GM23248 (cell line): ENCODE measurements around the gene ARMS2. TPM values are rescaled to one million over a fixed set of nuclear protein-coding genes. Genes with fewer than 3 reads are reported as not detected.
A peak's percentile ranks its signal among the peaks of the same experiment; 100 is the strongest.

ENCODE experiments used
- DNase-seq: peaks from one replicate; pipeline ENCODE4 v3.0.0-alpha.2; 2015
- H2AFZ ChIP-seq: fragments of 200-600 bp; sonication (generic); 2 replicates; pipeline ENCODE4 v1.6.1; 2016; ENCODE audit warnings: antibody characterized with exemption
- H3F3A ChIP-seq: fragments of 200-600 bp; sonication (generic); 2 replicates; pipeline ENCODE4 v1.6.1; 2016; ENCODE audit warnings: mild to moderate bottlenecking, antibody characterized with exemption, mixed run types; ENCODE audit not compliant: insufficient read depth
- H3K27ac ChIP-seq: fragments of 200-600 bp; sonication (generic); 2 replicates; pipeline ENCODE4 v1.5.1; 2016; ENCODE audit warnings: mild to moderate bottlenecking
- H3K27me3 ChIP-seq: fragments of 200-600 bp; sonication (generic); replicated peaks from 2 replicates; pipeline ENCODE4 v1.6.1; 2016; ENCODE audit warnings: mild to moderate bottlenecking; ENCODE audit not compliant: insufficient read depth
- H3K36me3 ChIP-seq: fragments of 200-600 bp; sonication (generic); 2 replicates; pipeline ENCODE4 v1.6.1; 2016; ENCODE audit warnings: low read depth, mild to moderate bottlenecking
- H3K4me1 ChIP-seq: fragments of 200-600 bp; sonication (generic); 2 replicates; pipeline ENCODE4 v1.6.1; 2016; ENCODE audit warnings: mild to moderate bottlenecking; ENCODE audit not compliant: insufficient read depth
- H3K4me2 ChIP-seq: fragments of 200-600 bp; sonication (generic); one replicate; pipeline ENCODE4 v1.6.1; 2016; ENCODE audit warnings: mild to moderate bottlenecking; ENCODE audit not compliant: unreplicated experiment
- H3K4me3 ChIP-seq: fragments of 200-600 bp; sonication (generic); 2 replicates; pipeline ENCODE4 v1.5.1; 2016; ENCODE audit warnings: mild to moderate bottlenecking
- H3K79me2 ChIP-seq: fragments of 200-600 bp; sonication (generic); 2 replicates; pipeline ENCODE4 v1.6.1; 2016; ENCODE audit warnings: mild to moderate bottlenecking; ENCODE audit not compliant: insufficient read depth
- H3K9ac ChIP-seq: fragments of 200-600 bp; sonication (generic); 2 replicates; pipeline ENCODE4 v1.6.1; 2016; ENCODE audit warnings: mild to moderate bottlenecking
- H3K9me2 ChIP-seq: fragments of 200-600 bp; sonication (generic); 2 replicates; pipeline ENCODE4 v1.6.1; 2016; ENCODE audit warnings: mixed run types, mild to moderate bottlenecking, moderate library complexity; ENCODE audit not compliant: insufficient read depth
- H3K9me3 ChIP-seq: fragments of 200-600 bp; sonication (generic); one replicate; pipeline ENCODE4 v1.6.1; 2017; ENCODE audit warnings: low read depth
- H4K20me1 ChIP-seq: fragments of 200-600 bp; sonication (generic); 2 replicates; pipeline ENCODE4 v1.6.0; 2016; ENCODE audit not compliant: insufficient read depth
- EZH2 ChIP-seq: fragments of 200-600 bp; sonication (generic); IDR thresholded peaks from 2 replicates; pipeline ENCODE4 v1.6.1; 2018; ENCODE audit warnings: antibody characterized with exemption, mild to moderate bottlenecking; ENCODE audit not compliant: insufficient read depth, poor library complexity, severe bottlenecking
- EZH2phosphoT487 ChIP-seq: fragments of 200-600 bp; sonication (generic); IDR thresholded peaks from 2 replicates; pipeline ENCODE4 v1.6.1; 2018; ENCODE audit warnings: antibody characterized with exemption, moderate library complexity, mild to moderate bottlenecking, low read depth; ENCODE audit not compliant: insufficient read depth
- WGBS, 2 experiments: methylation state at CpG; one replicate each; pipeline ENCODE4 v1.1.6; 2015 to 2017; ENCODE audit warnings: low lambda C conversion rate in 2 of 2, low coverage in 1 of 2; ENCODE audit errors: missing lambda C conversion rate in 2 of 2; 5-methylcytosine and 5-hydroxymethylcytosine counted together
- in situ Hi-C: fragments of 300-500 bp; cut with MboI; formaldehyde crosslinking; loops from 2 replicates; pipeline ENCODE4 v1.15.0; 2020
- polyA plus RNA-seq: library from polyadenylated mRNA; unstranded; fragments of >200 nt; fragmentation: Nextera tagmentation; extraction: Ambion mirVana; gene quantifications from 2 replicates; pipeline ENCODE4 v1.2.1, GENCODE V29; 2016
- total RNA-seq: library from RNA; depleted of rRNA; stranded (reverse); fragments of >200 nt; shearing (Covaris generic); gene quantifications from 2 replicates; pipeline ENCODE4 v1.2.3, GENCODE V29; 2014

Gene ARMS2
- total and polyA plus RNA-seq, 2 experiments from 2014 or later = not detected

GRCh38 chr10:122419016-122419415 is 35.4 kb upstream of the ARMS2 start:
- Histone ChIP-seq H3K9ac (no peak overlapping the region), H3K4me2 (peak overlapping the region; percentile 56), H3K4me1 (peaks cover 53% of the 10 kb centered on the region), H3K27ac (no peak overlapping the region), H3K27me3 (no peaks in the 10 kb centered on the region), H2AFZ (no peak overlapping the region), H3K36me3 (peaks cover 4% of the 10 kb centered on the region; the same call in 1 of the 2 replicates), H3K9me3 (no peaks in the 10 kb centered on the region), H3K79me2 (no peaks in the 10 kb centered on the region), H3F3A (peaks cover 40% of the 10 kb centered on the region), H3K9me2 (no peaks in the 10 kb centered on the region), H4K20me1 (no peaks in the 10 kb centered on the region), H3K4me3 (no peak overlapping the region)
- TF ChIP-seq EZH2phosphoT487 (no peak), EZH2 (no peak)
- WGBS, 2 experiments = 52 to 79% methylated on average over 1 of the region's 1 CpG
- DNase-seq = peak; percentile 22
- in situ Hi-C loops = no loop called here

GRCh38 chr10:122419876-122420623 is 34.4 kb upstream of the ARMS2 start:
- Histone ChIP-seq H4K20me1 (no peaks in the 10 kb centered on the region), H3K36me3 (peaks cover 11% of the 10 kb centered on the region), H3K27ac (peak overlapping the region; percentile 72), H3K9ac (no peak overlapping the region; the same call in 1 of the 2 replicates), H3K79me2 (no peaks in the 10 kb centered on the region), H3K4me1 (peaks cover 53% of the 10 kb centered on the region), H3K9me2 (no peaks in the 10 kb centered on the region), H3F3A (peaks cover 40% of the 10 kb centered on the region), H3K4me3 (peak overlapping the region; percentile 17; the same call in 1 of the 2 replicates), H3K27me3 (no peaks in the 10 kb centered on the region), H3K9me3 (no peaks in the 10 kb centered on the region), H3K4me2 (peak overlapping the region; percentile 64), H2AFZ (no peak overlapping the region)
- DNase-seq = peak; percentile 83
- 12 to 20% methylated on average over 3 of the region's 3 CpGs for WGBS, 2 experiments
- TF ChIP-seq EZH2 = no peak
- in situ Hi-C loops = no loop called here

GRCh38 chr10:122420624-122421007 is 33.8 kb upstream of the ARMS2 start:
- in situ Hi-C loops = no loop called here
- Histone ChIP-seq H2AFZ (no peak overlapping the region), H3K4me3 (peak overlapping the region; percentile 17; the same call in 1 of the 2 replicates), H3K9me3 (no peaks in the 10 kb centered on the region), H4K20me1 (no peaks in the 10 kb centered on the region), H3K27me3 (no peaks in the 10 kb centered on the region), H3K79me2 (no peaks in the 10 kb centered on the region), H3K9me2 (no peaks in the 10 kb centered on the region), H3K36me3 (peaks cover 13% of the 10 kb centered on the region), H3K9ac (no peak overlapping the region; the same call in 1 of the 2 replicates), H3F3A (peaks cover 40% of the 10 kb centered on the region), H3K4me2 (peak overlapping the region; percentile 64), H3K27ac (peak overlapping the region; percentile 72), H3K4me1 (peaks cover 53% of the 10 kb centered on the region)
- peak; percentile 42 for DNase-seq
- TF ChIP-seq EZH2 (no peak), EZH2phosphoT487 (no peak)
- 43 to 57% methylated on average over 3 of the region's 3 CpGs for WGBS, 2 experiments

GRCh38 chr10:122421054-122421625 is 33.3 kb upstream of the ARMS2 start:
- Histone ChIP-seq H3K9me2 (no peaks in the 10 kb centered on the region), H3K9ac (no peak overlapping the region; the same call in 1 of the 2 replicates), H3K4me1 (peaks cover 53% of the 10 kb centered on the region), H2AFZ (no peak overlapping the region), H3K79me2 (no peaks in the 10 kb centered on the region), H3K4me2 (peak overlapping the region; percentile 64), H3F3A (peaks cover 40% of the 10 kb centered on the region), H3K4me3 (peak overlapping the region; percentile 17; the same call in 1 of the 2 replicates), H3K27ac (peak overlapping the region; percentile 72), H4K20me1 (no peaks in the 10 kb centered on the region), H3K36me3 (peaks cover 9% of the 10 kb centered on the region), H3K27me3 (no peaks in the 10 kb centered on the region), H3K9me3 (no peaks in the 10 kb centered on the region)
- DNase-seq = peak; percentile 28
- in situ Hi-C loops = no loop called here
- TF ChIP-seq EZH2phosphoT487 (no peak), EZH2 (no peak)
- WGBS, 2 experiments = 24 to 29% methylated on average over 3 of the region's 3 CpGs
